HG03575 (cell line): ENCODE results near the gene EBPL.
"Not testable (repeated sequence)": the region's sequence is repeated elsewhere in the genome, so short reads cannot be mapped to it uniquely, and the experiment has no call there.

ENCODE experiments used
- ATAC-seq: cut with Tn5 transposase; IDR thresholded peaks from one replicate; pipeline ENCODE4 v1.9.1; 2021; ENCODE audit not compliant: unreplicated experiment, insufficient number of reproducible peaks, low FRiP score; ENCODE audit errors: extremely low read depth

EBPL gene

DNA sequence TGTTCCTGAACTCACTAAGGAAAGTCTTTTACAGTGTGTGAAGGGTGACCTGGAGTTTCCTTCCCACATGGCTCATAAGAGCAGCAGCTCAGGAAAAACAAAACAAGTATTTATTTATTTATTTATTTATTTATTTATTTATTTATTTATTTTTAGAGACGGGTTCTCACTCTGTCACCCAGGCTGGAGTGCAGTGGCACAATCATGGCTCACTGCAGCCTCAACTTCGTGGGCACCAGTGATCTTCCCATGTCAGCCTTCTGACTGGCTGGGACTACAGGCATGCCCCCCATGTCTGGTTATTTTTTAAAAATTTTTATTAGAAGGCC lies 52.6 kb downstream of the EBPL start:
- no peak for ATAC-seq

DNA sequence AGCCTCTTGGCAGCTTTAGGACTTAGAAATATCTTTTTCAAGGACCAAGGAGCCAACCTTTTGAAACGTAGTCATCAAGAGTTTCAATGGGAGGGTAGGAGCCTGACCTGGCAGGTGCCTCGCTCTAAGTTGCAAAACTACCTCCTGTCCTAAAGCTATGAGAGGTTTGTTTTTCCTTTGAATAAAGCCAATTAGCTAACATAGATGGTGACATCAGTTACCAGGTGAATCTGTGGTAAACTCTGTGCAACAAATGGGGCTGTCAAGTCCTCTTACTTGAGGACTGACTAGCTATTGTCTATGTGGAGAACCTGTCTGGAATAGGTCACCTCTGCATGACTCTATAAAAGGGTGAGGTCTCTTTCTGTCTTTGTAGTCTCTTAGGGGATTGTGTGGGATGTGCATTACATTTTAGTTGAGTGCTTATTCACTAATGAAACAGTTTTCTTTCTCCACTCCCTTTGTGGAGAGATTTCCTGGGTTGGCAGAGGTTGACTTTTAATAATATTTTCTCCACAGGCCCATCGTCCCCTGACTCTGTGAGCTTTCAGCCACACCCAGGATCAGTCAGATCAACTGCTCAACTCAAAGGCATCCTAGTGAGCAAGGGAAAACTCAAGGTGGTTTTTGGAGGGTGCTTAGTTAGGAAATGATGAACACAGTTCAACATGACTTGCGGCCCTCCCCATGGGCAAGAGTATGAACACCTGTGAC lies 53.1 kb downstream of the EBPL start:
- no peak for ATAC-seq

DNA sequence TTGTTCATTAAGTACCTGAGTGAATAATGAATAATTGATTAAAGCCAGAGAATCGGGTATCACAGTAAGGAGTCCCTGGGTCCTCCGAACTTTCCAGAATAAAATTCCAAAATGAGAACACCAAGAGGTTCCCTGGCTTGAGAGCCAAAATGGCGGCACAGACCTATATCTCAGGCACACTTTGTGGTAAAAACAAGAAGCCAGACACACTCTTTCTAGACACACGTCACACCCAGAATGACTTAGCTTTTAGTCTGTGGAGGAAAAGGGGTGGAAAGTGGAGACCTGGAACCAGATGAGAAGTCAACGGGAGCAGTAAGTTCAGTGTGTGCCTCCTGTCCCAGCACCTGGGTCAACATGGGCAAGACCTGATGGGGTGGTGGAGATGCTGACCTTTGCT lies 54.6 kb downstream of the EBPL start:
- ATAC-seq: no peak

DNA sequence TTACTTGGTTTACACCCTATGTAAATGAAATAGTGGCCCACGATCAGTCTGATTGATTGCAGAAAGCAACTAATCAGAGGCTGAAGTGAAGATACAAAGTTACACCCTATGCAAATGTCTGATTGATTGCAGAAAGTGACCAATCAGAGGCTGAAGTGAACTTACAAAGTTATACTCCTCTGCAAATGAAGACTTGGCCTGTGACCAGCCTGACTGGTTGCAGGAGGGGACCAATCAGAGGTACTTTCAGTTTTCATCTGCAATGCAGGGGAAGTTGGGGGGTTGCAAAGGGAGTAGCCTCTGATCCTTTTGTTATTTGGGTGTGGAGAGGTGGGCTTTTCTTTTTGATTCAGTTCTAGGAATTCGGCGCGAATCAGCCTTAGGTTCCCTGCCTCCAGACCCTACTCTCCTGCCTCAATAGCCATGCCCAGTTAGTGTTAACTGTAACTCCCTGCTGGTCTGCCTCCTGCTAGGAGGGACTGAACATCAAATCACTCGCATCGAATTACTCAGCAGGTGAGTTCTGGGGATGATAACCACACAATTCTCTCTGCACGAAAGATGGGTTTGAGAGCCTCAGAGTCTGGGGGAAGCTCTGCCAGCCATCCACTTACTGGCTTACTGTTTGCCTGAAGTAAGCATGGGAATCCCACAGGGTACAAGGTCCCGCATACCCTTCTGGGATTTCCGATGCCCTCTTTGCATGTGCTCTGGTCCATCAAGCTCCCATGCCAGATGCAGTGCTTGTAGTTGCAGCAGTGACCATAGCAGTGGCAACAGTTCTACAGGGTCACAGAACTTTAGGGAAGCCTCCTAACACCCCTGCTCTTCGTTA lies 55.5 kb downstream of the EBPL start:
- no peak for ATAC-seq

DNA sequence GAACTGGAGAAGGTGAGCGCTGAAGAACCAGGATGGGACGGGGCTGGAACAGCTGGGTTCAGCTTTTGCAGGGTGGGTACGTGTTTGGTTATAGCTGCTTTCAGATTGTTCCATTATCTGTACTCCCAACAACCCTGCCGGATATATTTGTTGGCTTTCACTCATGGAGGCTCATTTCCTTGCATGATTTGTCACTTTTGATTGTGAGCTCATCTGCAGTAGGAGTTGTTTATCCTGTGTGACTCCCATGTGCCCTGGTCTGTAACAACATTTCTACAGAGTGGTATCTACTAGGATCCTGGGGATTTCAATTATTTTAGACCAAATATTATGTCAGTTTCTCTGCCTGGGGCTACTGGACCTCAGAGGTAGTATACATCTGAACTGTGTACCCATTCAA lies 57.6 kb downstream of the EBPL start:
- no peak for ATAC-seq

DNA sequence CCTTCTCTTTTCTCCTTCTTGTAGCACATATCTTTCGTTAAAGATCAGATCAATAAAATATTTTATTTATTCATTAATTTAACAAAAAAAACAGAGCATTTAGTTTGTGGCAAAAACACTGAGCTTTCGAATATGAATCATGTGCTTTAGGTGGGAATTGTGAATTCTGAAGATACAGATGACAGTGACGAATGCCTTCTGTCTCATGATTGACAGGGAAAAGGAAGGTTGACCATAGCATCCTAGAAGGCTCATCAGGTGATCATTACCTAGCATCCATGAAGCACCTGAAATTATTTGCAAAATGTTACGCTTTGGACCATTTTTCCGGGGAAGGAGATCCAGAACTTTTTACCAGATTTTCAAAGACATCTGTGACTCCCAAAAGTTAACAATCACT lies 59.1 kb downstream of the EBPL start:
- ATAC-seq: no peak

DNA sequence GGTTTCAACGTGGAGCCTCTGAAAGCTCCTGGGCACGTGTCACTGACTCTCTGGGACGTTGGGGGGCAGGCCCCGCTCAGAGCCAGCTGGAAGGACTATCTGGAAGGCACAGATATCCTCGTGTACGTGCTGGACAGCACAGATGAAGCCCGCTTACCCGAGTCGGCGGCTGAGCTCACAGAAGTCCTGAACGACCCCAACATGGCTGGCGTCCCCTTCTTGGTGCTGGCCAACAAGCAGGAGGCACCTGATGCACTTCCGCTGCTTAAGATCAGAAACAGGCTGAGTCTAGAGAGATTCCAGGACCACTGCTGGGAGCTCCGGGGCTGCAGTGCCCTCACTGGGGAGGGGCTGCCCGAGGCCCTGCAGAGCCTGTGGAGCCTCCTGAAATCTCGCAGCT lies 60.7 kb downstream of the EBPL start:
- ATAC-seq: no peak

DNA sequence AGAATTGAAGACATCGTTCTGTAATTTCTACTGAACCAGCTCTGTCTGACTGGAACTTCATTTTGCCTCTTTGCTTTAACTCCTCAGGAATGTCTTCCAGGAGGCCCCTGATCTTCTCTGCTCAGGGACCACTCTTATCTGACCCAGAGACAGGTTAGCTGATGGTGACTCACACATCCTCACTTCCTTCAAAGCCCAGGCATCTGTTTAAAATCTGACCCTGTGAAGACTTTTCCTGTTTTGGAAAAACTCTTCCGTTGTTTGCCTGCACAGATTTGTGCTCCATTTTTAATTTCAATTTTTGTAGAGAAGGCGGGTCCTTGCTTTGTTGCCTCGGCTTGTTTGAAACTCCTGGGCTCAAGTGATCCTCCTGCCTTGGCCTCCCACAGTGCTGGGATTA lies 61.3 kb downstream of the EBPL start:
- ATAC-seq: no peak

DNA sequence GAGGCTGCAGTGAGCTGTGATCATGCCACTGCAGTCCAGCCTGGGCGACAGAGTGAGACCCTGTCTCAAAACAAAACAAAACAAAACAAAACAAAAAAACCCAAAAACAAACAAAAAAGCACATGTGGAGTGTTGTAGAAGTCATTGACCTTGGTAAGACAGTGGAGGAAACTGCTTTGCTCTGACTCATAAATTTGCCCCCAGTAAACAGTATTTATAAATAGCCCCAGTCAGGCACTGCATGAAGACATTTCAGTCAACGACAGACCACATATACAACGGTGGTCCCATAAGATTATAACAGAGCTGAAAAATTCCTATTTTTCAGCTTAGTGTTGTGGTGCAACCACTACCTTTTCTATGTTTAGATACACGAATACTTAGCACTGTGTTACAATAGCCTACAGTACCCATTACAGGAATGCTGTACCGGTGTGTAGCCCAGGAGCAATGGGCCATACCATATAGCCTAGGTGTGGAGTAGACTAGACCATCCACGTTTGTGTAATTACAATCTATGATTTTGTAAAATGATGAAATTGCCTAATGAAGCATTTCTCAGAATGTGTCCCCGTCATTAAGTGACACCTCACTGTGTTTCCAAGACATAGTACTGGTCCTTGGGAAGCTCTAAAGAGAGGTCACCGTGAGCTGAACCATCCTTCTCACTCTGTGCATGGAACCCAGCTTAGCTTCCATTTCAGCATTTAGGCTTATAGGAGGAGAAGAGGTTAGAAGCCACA lies 61.9 kb downstream of the EBPL start:
- ATAC-seq: no peak

DNA sequence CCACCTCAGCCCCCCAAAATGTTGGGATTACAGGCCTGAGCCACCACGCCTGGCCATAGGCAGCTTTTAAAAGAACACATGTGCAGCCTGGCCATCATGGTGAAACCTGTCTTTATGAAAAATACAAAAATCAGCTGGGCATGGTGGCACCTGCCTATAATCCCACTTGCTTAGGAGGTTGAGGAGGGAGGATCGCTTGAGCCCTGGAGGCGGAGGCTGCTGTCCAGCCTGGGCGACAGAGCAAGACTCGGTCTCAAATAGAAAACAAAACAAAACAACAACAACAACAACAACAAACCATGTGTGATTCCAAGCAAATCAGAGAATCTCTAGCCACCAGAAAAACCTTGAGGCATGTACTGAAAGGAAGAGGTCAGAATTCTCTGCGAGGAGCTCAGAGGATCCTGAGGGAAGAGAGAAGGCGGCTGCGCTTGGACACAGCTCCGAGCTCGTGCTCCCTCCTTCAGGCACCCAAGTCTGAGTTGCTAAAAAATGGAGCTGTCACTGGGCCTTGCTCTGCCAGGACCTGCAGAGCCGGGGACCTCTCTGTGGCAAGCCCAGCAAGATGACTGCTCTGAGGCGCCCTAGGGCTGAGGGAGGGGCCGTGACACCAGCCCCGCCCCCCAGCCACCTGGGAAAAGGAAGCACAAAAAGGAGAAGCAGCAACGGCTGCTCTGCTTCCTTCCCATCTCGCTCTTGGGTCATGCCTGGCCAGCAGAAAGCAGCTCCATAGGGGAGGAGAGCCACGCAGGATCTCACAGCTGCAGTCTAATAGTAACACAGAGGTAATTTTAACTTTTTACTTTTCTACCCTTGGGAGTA lies 63.2 kb downstream of the EBPL start, which contains the start of gene ARL11:
Gene ARL11 (plus strand): TSS at position 677 of the 822 bp plus-strand sequence. CDS start 1,941 bp downstream, outside the sequence.
- no peak for ATAC-seq

DNA sequence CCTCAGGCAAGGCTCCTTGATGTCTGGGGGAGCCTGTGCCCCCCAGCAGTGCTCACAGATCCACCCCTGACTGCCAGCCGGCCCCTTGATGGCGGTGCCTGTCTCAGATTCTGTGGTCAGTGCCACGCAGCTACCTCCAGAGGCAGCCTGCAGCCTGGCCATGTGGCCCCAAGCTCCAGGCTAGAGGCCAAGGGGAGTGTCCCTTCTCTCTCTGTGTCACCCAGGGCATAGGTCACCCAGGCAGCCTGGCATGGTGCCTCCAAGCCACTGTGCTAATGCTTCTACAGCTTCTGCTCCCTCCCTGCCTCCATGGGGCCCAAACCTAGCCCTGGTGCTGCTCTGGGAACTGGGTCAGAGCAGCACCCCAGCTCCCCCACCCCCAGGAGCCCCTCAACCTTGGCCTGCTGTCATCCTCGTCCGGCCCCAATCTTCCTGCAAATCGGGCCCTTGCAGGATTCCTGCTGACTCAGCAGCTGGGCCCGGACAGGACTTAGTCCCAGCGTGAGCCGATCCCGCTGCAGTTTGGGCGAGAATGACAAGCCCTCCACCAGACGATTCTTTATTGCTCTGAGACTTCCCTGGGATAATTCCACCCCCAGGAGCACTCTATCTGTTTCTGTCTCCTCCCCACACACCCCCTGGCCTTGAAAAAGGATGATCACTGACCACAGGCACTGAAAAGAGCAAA lies 65.8 kb downstream of the EBPL start:
- no peak for ATAC-seq

DNA sequence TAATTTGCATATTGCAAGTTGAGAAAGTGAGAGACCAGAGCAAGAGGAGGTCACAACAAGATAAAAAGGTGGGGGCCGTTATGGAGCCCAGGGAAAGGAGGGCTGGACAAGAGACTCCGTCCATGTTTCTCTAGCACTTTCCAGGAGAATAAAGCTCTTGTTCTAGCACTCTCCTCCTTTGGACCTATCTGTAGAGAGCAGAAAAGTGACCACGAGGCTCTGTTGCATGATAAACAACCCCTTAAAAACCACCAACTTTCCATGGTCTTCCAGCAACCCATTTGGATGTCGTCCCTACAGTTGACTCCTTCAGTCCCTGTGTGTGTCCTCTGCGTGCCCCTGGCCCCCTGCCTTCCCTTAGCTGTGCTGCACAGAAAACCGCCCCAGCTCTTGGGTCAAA lies 67.1 kb downstream of the EBPL start:
- ATAC-seq: no peak

DNA sequence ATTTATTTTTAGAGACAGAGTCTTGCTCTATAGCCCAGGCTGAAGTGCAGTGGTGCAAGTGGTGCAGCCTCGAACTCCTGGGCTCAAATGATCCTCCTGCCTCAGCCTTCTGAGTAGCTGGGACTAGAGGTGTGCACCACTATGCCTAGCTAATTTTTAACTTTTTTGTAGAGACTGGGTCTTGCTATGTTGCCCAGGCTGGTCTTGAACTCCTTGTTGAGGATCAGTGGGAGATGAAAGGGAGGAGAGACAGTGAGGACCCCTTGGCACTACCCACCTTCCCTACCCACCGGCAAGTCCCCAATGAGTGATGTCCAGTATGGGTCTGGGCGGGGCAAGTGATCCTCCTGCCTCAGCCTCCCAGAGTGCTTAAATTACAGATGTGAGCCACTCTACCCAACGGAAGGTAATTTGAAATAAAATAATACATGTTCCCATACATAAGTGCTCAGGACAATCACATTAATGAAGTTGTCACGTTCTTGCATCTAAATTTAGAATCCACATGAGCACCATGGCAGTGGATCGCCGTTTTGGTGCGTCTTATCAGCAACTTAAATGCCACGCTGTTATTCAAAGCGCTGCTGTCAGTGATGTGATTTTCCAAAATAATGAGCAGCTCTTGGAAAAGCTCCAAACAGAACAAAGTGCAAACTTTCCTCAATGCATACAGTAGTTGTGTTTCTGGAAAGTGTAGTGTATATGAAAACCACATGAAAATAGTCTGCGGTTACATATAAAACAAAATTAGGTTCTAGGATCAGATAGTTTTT lies 68.9 kb downstream of the EBPL start:
- ATAC-seq: no peak

DNA sequence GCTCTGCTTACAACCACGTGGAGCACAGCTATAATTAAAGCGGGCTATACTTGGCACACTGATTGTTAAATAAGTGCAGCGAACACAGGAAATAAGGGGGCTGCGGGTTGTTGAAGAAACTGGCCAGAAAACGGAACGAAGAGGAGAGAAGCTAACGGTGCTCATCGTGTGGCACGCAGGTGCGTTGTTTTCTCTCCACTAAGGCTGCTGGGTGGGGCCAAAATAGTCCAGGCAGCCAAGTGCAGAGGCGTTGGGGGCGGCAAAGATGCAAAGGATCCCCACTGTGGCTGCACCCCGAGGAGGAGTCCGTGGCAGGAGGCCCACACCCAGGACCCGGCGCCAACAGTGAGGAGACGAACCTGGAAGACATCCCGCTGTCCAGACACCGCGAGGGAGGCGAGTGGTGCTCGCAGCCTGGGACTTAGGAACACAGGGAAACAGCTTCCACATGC lies 71.1 kb downstream of the EBPL start:
- ATAC-seq: peak; percentile 72

DNA sequence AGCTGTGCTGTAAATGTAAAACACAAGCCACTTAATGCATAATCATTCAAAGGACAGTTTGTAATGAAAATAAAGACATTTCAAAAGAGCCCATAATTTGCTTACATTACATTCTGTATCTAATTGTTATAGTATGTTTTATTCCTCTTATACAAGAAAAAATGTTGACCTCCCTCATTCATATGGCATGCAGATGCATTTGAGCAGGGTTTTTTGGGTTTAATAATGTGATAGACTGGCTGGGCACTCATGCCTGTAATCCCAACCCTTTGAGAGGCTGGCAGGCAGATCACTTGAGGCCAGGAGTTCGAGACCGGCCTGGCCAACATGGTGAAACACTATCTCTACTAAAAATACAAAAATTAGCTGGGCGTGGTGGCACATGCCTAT lies 74.6 kb downstream of the EBPL start:
- ATAC-seq: no peak

DNA sequence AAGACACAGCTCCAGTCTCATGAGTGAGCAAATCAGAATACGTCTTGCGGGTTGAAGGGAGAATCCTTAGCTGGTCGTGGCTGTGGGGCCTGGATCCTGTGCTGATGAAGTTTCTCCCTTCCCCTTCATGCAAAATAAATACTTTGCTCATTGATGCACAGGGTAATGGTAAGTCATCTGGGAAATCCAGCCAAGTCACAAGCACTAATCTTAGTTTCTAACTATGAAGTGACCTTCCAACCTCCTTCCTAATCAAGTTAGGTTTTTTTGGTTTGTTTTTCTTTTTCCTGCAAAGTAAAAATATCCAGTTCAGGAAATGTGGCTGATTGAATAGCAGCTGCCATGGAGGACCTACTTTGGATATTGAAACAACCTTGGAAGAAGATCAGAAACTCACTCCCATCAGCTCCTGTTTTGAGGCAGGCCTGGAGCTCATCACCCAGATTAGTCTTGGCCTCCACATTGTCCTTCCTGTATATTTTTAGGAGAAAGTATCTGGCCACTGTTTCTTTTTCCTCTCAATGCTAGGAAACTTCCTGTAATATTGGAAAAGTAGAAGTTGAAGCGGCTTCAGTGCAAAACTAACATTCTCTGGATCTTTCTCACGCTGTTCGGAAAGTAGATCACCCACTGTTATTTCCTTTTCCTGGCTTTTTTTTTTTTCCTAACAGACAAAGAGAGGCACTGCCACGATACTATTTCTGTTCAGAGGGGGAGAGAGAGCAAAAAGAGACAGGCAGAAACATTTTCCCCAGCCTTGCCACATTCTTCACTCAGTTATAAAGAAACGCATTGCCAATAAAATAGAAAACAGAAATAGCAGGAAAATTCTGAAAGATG lies 75.2 kb downstream of the EBPL start:
- no peak for ATAC-seq

DNA sequence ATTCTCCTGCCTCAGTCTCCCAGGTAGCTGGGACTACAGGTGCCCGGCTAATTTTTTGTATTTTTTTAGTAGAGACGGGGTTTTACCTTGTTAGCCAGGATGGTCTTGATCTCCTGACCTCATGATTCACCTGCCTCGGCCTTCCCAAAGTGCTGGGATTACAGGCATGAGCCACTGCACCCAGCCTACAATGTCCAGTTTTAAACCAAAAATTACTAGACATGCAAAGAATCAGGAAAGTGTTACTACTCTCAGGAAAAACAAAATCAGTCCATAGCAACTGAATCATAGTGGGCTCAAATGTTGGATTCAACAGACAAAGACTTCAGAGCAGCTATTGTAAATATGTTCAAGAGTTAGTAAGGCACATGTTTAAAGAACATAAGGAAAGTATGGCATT lies 79.2 kb downstream of the EBPL start:
- not testable (repeated sequence) for ATAC-seq
